Uterus (tissue), 2 donors: Measurements from ENCODE around the gene NDUFA8.

ENCODE experiments used
- CTCF ChIP-seq, 4 experiments: fragments of 200-600 bp in 2 of 4; fragments of 450-650 bp in 2 of 4; sonication (generic) in 2 of 4; IDR thresholded peaks; one replicate each; pipeline ENCODE4 v1.5.1; 2016 to 2019; ENCODE audit warnings: antibody characterized with exemption in 4 of 4, mild to moderate bottlenecking in 2 of 4, moderate library complexity in 1 of 4
- POLR2A ChIP-seq, 2 donors: fragments of 450-650 bp; IDR thresholded peaks; one replicate each; pipeline ENCODE4 v1.6.1; 2016; ENCODE audit warnings: antibody characterized with exemption in 2 of 2, mild to moderate bottlenecking in 1 of 2, moderate library complexity in 1 of 2

GRCh38 chr9:122186301-122186700 is 26.7 kb upstream of the NDUFA8 start:
- TF ChIP-seq POLR2A (IDR thresholded peaks at IDR 0.05): no peak
- no peak for TF ChIP-seq CTCF (IDR thresholded peaks at IDR 0.05)
